Mesenchymal stem cell (in vitro differentiated cells and primary cell): ENCODE measurements around the gene TMEM51.
A peak's percentile ranks its signal among the peaks of the same experiment; 100 is the strongest.

Experiments used
- DNase-seq: peaks from one replicate; pipeline ENCODE4 v3.0.0-alpha.2; 2013
- H2AFZ ChIP-seq: one replicate; pipeline ENCODE4 v1.6.1; 2013; ENCODE audit warnings: low read depth, mild to moderate bottlenecking, control low read depth, inconsistent platforms, low read length, moderate library complexity
- H2AK5ac ChIP-seq: 2 replicates; pipeline ENCODE4 v1.6.1; 2013; ENCODE audit warnings: low read length, moderate library complexity, mild to moderate bottlenecking, inconsistent platforms; ENCODE audit not compliant: severe bottlenecking
- H2BK120ac ChIP-seq: one replicate; pipeline ENCODE4 v1.6.1; 2013; ENCODE audit warnings: low read depth, mild to moderate bottlenecking, inconsistent platforms, low read length, moderate library complexity
- H2BK12ac ChIP-seq, 2 experiments: one replicate each; pipeline ENCODE4 v1.6.1; 2013; ENCODE audit warnings: inconsistent platforms in 2 of 2, low read length in 2 of 2, mild to moderate bottlenecking in 2 of 2, moderate library complexity in 2 of 2, control low read depth in 1 of 2
- H2BK15ac ChIP-seq: one replicate; pipeline ENCODE4 v1.6.1; 2013; ENCODE audit warnings: mild to moderate bottlenecking, low read depth, inconsistent platforms; ENCODE audit not compliant: poor library complexity, severe bottlenecking
- H2BK5ac ChIP-seq: 2 replicates; pipeline ENCODE4 v1.6.1; 2013; ENCODE audit warnings: low read depth, mild to moderate bottlenecking, low read length, control low read depth, inconsistent platforms; ENCODE audit not compliant: poor library complexity, severe bottlenecking
- H3K14ac ChIP-seq, 2 experiments: one replicate each; pipeline ENCODE4 v1.6.1; 2013; ENCODE audit warnings: inconsistent platforms in 2 of 2, low read length in 2 of 2, control low read depth in 1 of 2, mild to moderate bottlenecking in 1 of 2, moderate library complexity in 1 of 2
- H3K18ac ChIP-seq, 2 experiments: one replicate each; pipeline ENCODE4 v1.6.1; 2013; ENCODE audit warnings: inconsistent platforms in 2 of 2, low read length in 2 of 2, control low read depth in 1 of 2, low read depth in 1 of 2, mild to moderate bottlenecking in 1 of 2
- H3K23ac ChIP-seq, 2 experiments: one replicate each; pipeline ENCODE4 v1.6.1; 2013; ENCODE audit warnings: inconsistent platforms in 2 of 2, low read length in 2 of 2, mild to moderate bottlenecking in 2 of 2, moderate library complexity in 2 of 2, control low read depth in 1 of 2
- H3K27ac ChIP-seq: 2 replicates; pipeline ENCODE4 v1.5.1; 2013; ENCODE audit warnings: mild to moderate bottlenecking, moderate library complexity, low read length, control low read depth, inconsistent platforms; ENCODE audit not compliant: poor library complexity, severe bottlenecking
- H3K27me3 ChIP-seq, 2 experiments: 2 replicates each; pipeline versions ENCODE4 v1.6.1 to v1.7.0; 2013; ENCODE audit warnings: low read length in 2 of 2, mild to moderate bottlenecking in 2 of 2, moderate library complexity in 2 of 2, control low read depth in 1 of 2, inconsistent platforms in 1 of 2; ENCODE audit not compliant: control insufficient read depth in 1 of 2, insufficient read depth in 1 of 2
- H3K36me3 ChIP-seq, 2 experiments: 2 replicates each; pipeline versions ENCODE4 v1.6.1 to v1.7.0; 2013; ENCODE audit warnings: low read length in 2 of 2, control low read depth in 1 of 2, inconsistent platforms in 1 of 2, low read depth in 1 of 2, mild to moderate bottlenecking in 1 of 2; ENCODE audit not compliant: insufficient read depth in 2 of 2, control insufficient read depth in 1 of 2
- H3K4ac ChIP-seq, 2 experiments: one replicate each; pipeline ENCODE4 v1.6.1; 2013; ENCODE audit warnings: inconsistent platforms in 2 of 2, low read length in 2 of 2, mild to moderate bottlenecking in 2 of 2, moderate library complexity in 2 of 2, control low read depth in 1 of 2, low read depth in 1 of 2
- H3K4me1 ChIP-seq: 2 replicates; pipeline ENCODE4 v1.6.1; 2013; ENCODE audit warnings: low read depth, low read length, control low read depth; ENCODE audit not compliant: control insufficient read depth, insufficient read depth
- H3K4me2 ChIP-seq: 2 replicates; pipeline ENCODE4 v1.6.1; 2013; ENCODE audit warnings: low read length, mild to moderate bottlenecking, inconsistent platforms; ENCODE audit not compliant: poor library complexity, severe bottlenecking
- H3K4me3 ChIP-seq, 2 experiments: 2 replicates each; pipeline versions ENCODE4 v1.5.1 to v1.7.0; 2013; ENCODE audit warnings: low read length in 2 of 2, mild to moderate bottlenecking in 2 of 2, control low read depth in 1 of 2, low read depth in 1 of 2; ENCODE audit not compliant: insufficient read depth in 1 of 2
- H3K79me1 ChIP-seq: replicated peaks from 2 replicates; pipeline ENCODE4 v1.6.1; 2013; ENCODE audit warnings: mild to moderate bottlenecking, control low read depth, low read length, inconsistent platforms; ENCODE audit not compliant: poor library complexity, severe bottlenecking
- H3K9ac ChIP-seq: 2 replicates; pipeline ENCODE4 v1.7.0; 2013; ENCODE audit warnings: mild to moderate bottlenecking, low read length, moderate library complexity
- H3K9me3 ChIP-seq: 2 replicates; pipeline ENCODE4 v1.7.0; 2013; ENCODE audit warnings: mild to moderate bottlenecking, low read length; ENCODE audit not compliant: control insufficient read depth
- H4K8ac ChIP-seq: one replicate; pipeline ENCODE4 v1.6.1; 2013; ENCODE audit warnings: inconsistent platforms, mild to moderate bottlenecking, low read length, moderate library complexity
- H4K91ac ChIP-seq: one replicate; pipeline ENCODE4 v1.6.1; 2013; ENCODE audit warnings: mild to moderate bottlenecking, low read length, inconsistent platforms
- WGBS: methylation state at CpG from one replicate; pipeline ENCODE4 v1.1.7; 2013; ENCODE audit warnings: mixed read lengths; 5-methylcytosine and 5-hydroxymethylcytosine counted together

Gene TMEM51

GRCh38 chr1:15189692-15190370 lies 36.3 kb downstream of the TMEM51 start:
- Histone ChIP-seq H3K27ac (no peak overlapping the region), H3K4me1 (peaks cover 44% of the 10 kb centered on the region), H2AK5ac (peak overlapping the region; percentile 78), H2BK12ac (peak overlapping the region in 1 of 2 experiments; percentile 46), H3K14ac (peak overlapping the region in 1 of 2 experiments; percentile 0), H3K9ac (no peak overlapping the region), H3K4me2 (no peak overlapping the region), H2BK5ac (no peak overlapping the region), H2AFZ (no peak overlapping the region), H2BK15ac (peak overlapping the region; percentile 48), H3K27me3 (peaks cover 0 to 8% of the 10 kb centered on the region in 2 experiments), H3K36me3 (no peaks in the 10 kb centered on the region), H3K4me3 (no peak overlapping the region), H3K9me3 (no peaks in the 10 kb centered on the region), H3K4ac (peak overlapping the region; percentile 30 to 59), H4K91ac (peak overlapping the region; percentile 77), H3K23ac (no peak overlapping the region), H2BK120ac (no peak overlapping the region), H3K18ac (peak overlapping the region; percentile 22 to 58), H3K79me1 (peaks cover 47% of the 10 kb centered on the region), H4K8ac (peak overlapping the region; percentile 66)
- 63% methylated on average over 7 of the region's 8 CpGs for WGBS
- peak; percentile 73 for DNase-seq

GRCh38 chr1:15191267-15191666 lies 37.7 kb downstream of the TMEM51 start:
- 88% methylated on average over 7 of the region's 8 CpGs for WGBS

GRCh38 chr1:15191770-15192169 lies 38.2 kb downstream of the TMEM51 start:
- no peak overlapping the region for H4K91ac ChIP-seq
- no peak for DNase-seq
- H3K18ac ChIP-seq, result no peak overlapping the region
- H3K4me3 ChIP-seq, result no peak overlapping the region
- H3K23ac ChIP-seq, result no peak overlapping the region
- H3K9me3 ChIP-seq, result no peaks in the 10 kb centered on the region
- WGBS, result 92% methylated on average over 13 of the region's 13 CpGs
- H2BK12ac ChIP-seq, result peak overlapping the region in 1 of 2 experiments; percentile 29
- no peak overlapping the region for H2AFZ ChIP-seq
- H3K9ac ChIP-seq, result no peak overlapping the region
- no peak overlapping the region for H3K4ac ChIP-seq
- no peak overlapping the region for H2BK5ac ChIP-seq
- no peak overlapping the region for H2AK5ac ChIP-seq
- peaks cover 0 to 3% of the 10 kb centered on the region in 2 experiments for H3K36me3 ChIP-seq
- H3K27ac ChIP-seq, result no peak overlapping the region
- H4K8ac ChIP-seq, result no peak overlapping the region
- H3K27me3 ChIP-seq, result peaks cover 0 to 4% of the 10 kb centered on the region in 2 experiments
- H3K4me2 ChIP-seq, result no peak overlapping the region
- H2BK15ac ChIP-seq, result no peak overlapping the region
- no peak overlapping the region for H2BK120ac ChIP-seq
- H3K14ac ChIP-seq, result no peak overlapping the region
- H3K79me1 ChIP-seq, result peaks cover 47% of the 10 kb centered on the region
- peaks cover 46% of the 10 kb centered on the region for H3K4me1 ChIP-seq

More at GRCh38 chr1:15191267-15191666, 37.7 kb downstream of the TMEM51 start:
- Histone ChIP-seq H2AFZ (no peak overlapping the region), H3K14ac (no peak overlapping the region), H3K36me3 (peaks cover 0 to 3% of the 10 kb centered on the region in 2 experiments), H3K79me1 (peaks cover 48% of the 10 kb centered on the region), H3K4me2 (no peak overlapping the region), H3K4ac (no peak overlapping the region), H3K4me1 (peaks cover 49% of the 10 kb centered on the region), H3K23ac (no peak overlapping the region), H3K27ac (no peak overlapping the region), H3K9ac (no peak overlapping the region), H2BK5ac (no peak overlapping the region), H3K4me3 (no peak overlapping the region), H4K91ac (no peak overlapping the region), H4K8ac (no peak overlapping the region), H2BK15ac (no peak overlapping the region), H3K27me3 (peaks cover 0 to 4% of the 10 kb centered on the region in 2 experiments), H3K18ac (no peak overlapping the region), H3K9me3 (no peaks in the 10 kb centered on the region), H2AK5ac (peak overlapping the region; percentile 3), H2BK12ac (peak overlapping the region in 1 of 2 experiments; percentile 4), H2BK120ac (no peak overlapping the region)
- DNase-seq, result no peak

GRCh38 chr1:15192916-15193550 lies 39.5 kb downstream of the TMEM51 start:
- Histone ChIP-seq H3K4me2 (no peak overlapping the region), H2AK5ac (peak overlapping the region; percentile 33), H3K27ac (no peak overlapping the region), H2BK12ac (no peak overlapping the region), H3K9ac (no peak overlapping the region), H3K9me3 (no peaks in the 10 kb centered on the region), H3K18ac (no peak overlapping the region), H3K14ac (peak overlapping the region in 1 of 2 experiments; percentile 18), H3K4me3 (no peak overlapping the region), H3K4me1 (peaks cover 43% of the 10 kb centered on the region), H2BK15ac (no peak overlapping the region), H4K8ac (peak overlapping the region; percentile 22), H3K79me1 (peaks cover 47% of the 10 kb centered on the region), H3K27me3 (peaks cover 0 to 4% of the 10 kb centered on the region in 2 experiments), H2AFZ (no peak overlapping the region), H2BK5ac (no peak overlapping the region), H4K91ac (no peak overlapping the region), H3K4ac (no peak overlapping the region), H2BK120ac (no peak overlapping the region), H3K36me3 (peaks cover 0 to 3% of the 10 kb centered on the region in 2 experiments), H3K23ac (no peak overlapping the region)
- WGBS, result 88% methylated on average over 12 of the region's 12 CpGs
- DNase-seq, result no peak
